Progenitor cell of endocrine pancreas (in vitro differentiated cells): Measurements from ENCODE around the gene CHORDC1. TPM values are rescaled to one million over a fixed set of nuclear protein-coding genes. Genes with fewer than 3 reads are reported as not detected.

Experiments
- DNase-seq: peaks from one replicate; pipeline ENCODE4 v3.0.0; 2021; ENCODE audit warnings: low spot score; ENCODE audit not compliant: unreplicated experiment
- H3K27ac Mint-ChIP-seq: 2 replicates; pipeline ENCODE4 v1.8.0; 2021; ENCODE audit warnings: mild to moderate bottlenecking, moderate library complexity, mixed read lengths
- H3K27me3 Mint-ChIP-seq: 2 replicates; pipeline ENCODE4 v1.8.0; 2021; ENCODE audit warnings: mixed read lengths
- H3K36me3 Mint-ChIP-seq: 2 replicates; pipeline ENCODE4 v1.8.0; 2022; ENCODE audit warnings: mixed read lengths; ENCODE audit not compliant: insufficient read depth
- H3K4me1 Mint-ChIP-seq: 2 replicates; pipeline ENCODE4 v1.8.0; 2021; ENCODE audit warnings: low read depth, mixed read lengths
- H3K4me3 Mint-ChIP-seq: 2 replicates; pipeline ENCODE4 v1.8.0; 2021; ENCODE audit warnings: low read depth, mild to moderate bottlenecking, moderate library complexity, mixed read lengths
- H3K9me3 Mint-ChIP-seq: 2 replicates; pipeline ENCODE4 v1.8.0; 2021; ENCODE audit warnings: low read depth, mixed read lengths
- CTCF ChIP-seq: fragments of 200-600 bp; sonication (generic); IDR thresholded peaks from one replicate; pipeline ENCODE4 v1.5.0; 2021; ENCODE audit warnings: antibody characterized with exemption, mild to moderate bottlenecking; ENCODE audit not compliant: unreplicated experiment
- total RNA-seq: library from RNA; stranded (reverse); gene quantifications from 2 replicates; pipeline ENCODE4 v1.2.1, GENCODE V29; 2021

Gene CHORDC1
- total RNA-seq, 1 donor from 2014 or later, result 56.8 TPM

GRCh38 chr11:90251599-90251998 is 28.8 kb upstream of the CHORDC1 start:
- TF ChIP-seq CTCF, result no peak
- no peaks in the 10 kb centered on the region for H3K27me3 Mint-ChIP-seq
- no peak for DNase-seq
- H3K4me1 Mint-ChIP-seq, result no peaks in the 10 kb centered on the region
- H3K4me3 Mint-ChIP-seq, result no peak overlapping the region
- peaks cover 3% of the 10 kb centered on the region for H3K9me3 Mint-ChIP-seq
- no peak overlapping the region for H3K27ac Mint-ChIP-seq
- no peaks in the 10 kb centered on the region for H3K36me3 Mint-ChIP-seq

GRCh38 chr11:90250970-90251369 is 28.1 kb upstream of the CHORDC1 start:
- Mint-ChIP-seq H3K4me1 (no peaks in the 10 kb centered on the region), H3K36me3 (no peaks in the 10 kb centered on the region), H3K9me3 (peaks cover 3% of the 10 kb centered on the region), H3K27me3 (no peaks in the 10 kb centered on the region), H3K27ac (no peak overlapping the region), H3K4me3 (no peak overlapping the region)
- TF ChIP-seq CTCF, result no peak
- DNase-seq, result no peak

- H3K4me1 Mint-ChIP-seq, result peaks cover 4% of the 10 kb centered on the region
- H3K9me3 Mint-ChIP-seq, result no peaks in the 10 kb centered on the region
- TF ChIP-seq CTCF, result no peak
- H3K4me3 Mint-ChIP-seq, result no peak overlapping the region
- no peaks in the 10 kb centered on the region for H3K27me3 Mint-ChIP-seq
- no peak for DNase-seq
- no peaks in the 10 kb centered on the region for H3K36me3 Mint-ChIP-seq
- H3K27ac Mint-ChIP-seq, result no peak overlapping the region
These were observed 23.6 kb upstream of the CHORDC1 start for GRCh38 chr11:90246468-90246867.

GRCh38 chr11:90243534-90243933 is 20.7 kb upstream of the CHORDC1 start:
- DNase-seq, result no peak
- H3K27ac Mint-ChIP-seq, result no peak overlapping the region
- H3K4me3 Mint-ChIP-seq, result no peak overlapping the region
- no peak for TF ChIP-seq CTCF
- H3K27me3 Mint-ChIP-seq, result no peaks in the 10 kb centered on the region
- no peaks in the 10 kb centered on the region for H3K36me3 Mint-ChIP-seq
- peaks cover 4% of the 10 kb centered on the region for H3K4me1 Mint-ChIP-seq
- H3K9me3 Mint-ChIP-seq, result no peaks in the 10 kb centered on the region

GRCh38 chr11:90242894-90243416 is 20.1 kb upstream of the CHORDC1 start:
- DNase-seq, result no peak
- no peaks in the 10 kb centered on the region for H3K36me3 Mint-ChIP-seq
- no peak for TF ChIP-seq CTCF
- no peaks in the 10 kb centered on the region for H3K27me3 Mint-ChIP-seq
- H3K27ac Mint-ChIP-seq, result no peak overlapping the region
- H3K4me3 Mint-ChIP-seq, result no peak overlapping the region
- H3K4me1 Mint-ChIP-seq, result peaks cover 4% of the 10 kb centered on the region
- H3K9me3 Mint-ChIP-seq, result no peaks in the 10 kb centered on the region
